Vagina (tissue), 2 donors: ENCODE measurements around the gene ABCC6. TPM values are rescaled to one million over a fixed set of nuclear protein-coding genes. Genes with fewer than 3 reads are reported as not detected.
"Not testable (repeated sequence)": the region's sequence is repeated elsewhere in the genome, so short reads cannot be mapped to it uniquely, and the experiment has no call there.

ENCODE experiments used
- DNase-seq, 2 donors: peaks; one replicate each; pipeline ENCODE4 v3.0.0-alpha.2; 2017; ENCODE audit errors: extremely low spot score in 2 of 2
- H3K27ac ChIP-seq: fragments of 200-600 bp; sonication (generic); one replicate; pipeline ENCODE4 v1.5.1; 2019
- H3K27me3 ChIP-seq: fragments of 200-600 bp; sonication (generic); one replicate; pipeline ENCODE4 v1.5.1; 2019
- H3K36me3 ChIP-seq, 2 donors: fragments of 200-600 bp; sonication (generic); one replicate each; pipeline ENCODE4 v1.5.1; 2017 to 2019
- H3K4me1 ChIP-seq: fragments of 200-600 bp; sonication (generic); one replicate; pipeline ENCODE4 v1.5.1; 2019
- H3K4me3 ChIP-seq, 2 donors: fragments of 200-600 bp; sonication (generic); 1 replicate in 1 of 2; 2 replicates in 1 of 2; pipeline ENCODE4 v1.5.1; 2016 to 2019
- H3K9me3 ChIP-seq: fragments of 200-600 bp; sonication (generic); one replicate; pipeline ENCODE4 v1.5.1; 2019
- CTCF ChIP-seq, 3 experiments: fragments of 450-650 bp in 2 of 3; fragments of 200-600 bp in 1 of 3; sonication (generic) in 1 of 3; IDR thresholded peaks; one replicate each; pipeline ENCODE4 v1.5.1; 2017 to 2019; ENCODE audit warnings: antibody characterized with exemption in 3 of 3, mild to moderate bottlenecking in 2 of 3, moderate library complexity in 2 of 3
- POLR2A ChIP-seq, 2 donors: fragments of 450-650 bp; IDR thresholded peaks; one replicate each; pipeline ENCODE4 v1.6.1; 2017; ENCODE audit warnings: antibody characterized with exemption in 2 of 2, mild to moderate bottlenecking in 2 of 2, moderate library complexity in 2 of 2
- POLR2AphosphoS5 ChIP-seq, 2 donors: sonication (generic); formaldehyde crosslinking; IDR thresholded peaks; one replicate each; pipeline ENCODE4 v1.9.0; 2017; ENCODE audit warnings: antibody characterized with exemption in 2 of 2, mild to moderate bottlenecking in 2 of 2, low read depth in 1 of 2; ENCODE audit not compliant: insufficient read depth in 1 of 2
- intact Hi-C: fragments of 100-400 bp; cut with DNase I; formaldehyde crosslinking; loops from one replicate; pipeline ENCODE4 v1.15.1; 2023
- total RNA-seq: library from RNA; depleted of rRNA; stranded (reverse); fragments of >200 nt; gene quantifications from one replicate; pipeline ENCODE4 v1.2.3, GENCODE V29; 2016

ABCC6 gene
- total RNA-seq, 1 donor from 2014 or later: 0.49 TPM

- H3K4me1 ChIP-seq: peaks cover 6% of the 10 kb centered on the region
- H3K4me3 ChIP-seq: no peak overlapping the region
- no peaks in the 10 kb centered on the region for H3K27me3 ChIP-seq
- intact Hi-C loops: no loop called here
- DNase-seq: no peak
- H3K36me3 ChIP-seq: no peaks in the 10 kb centered on the region
- H3K27ac ChIP-seq: no peak overlapping the region
- no peaks in the 10 kb centered on the region for H3K9me3 ChIP-seq
- TF ChIP-seq POLR2A (IDR thresholded peaks at IDR 0.05) (no peak), POLR2AphosphoS5 (IDR thresholded peaks at IDR 0.05; ENCODE audit: insufficient read depth in 1 of 2, low read depth in 1 of 2) (no peak), CTCF (IDR thresholded peaks at IDR 0.05) (no peak)
Measured at GRCh38 chr16:16155234-16155633, 68.1 kb downstream of the ABCC6 start.

- Histone ChIP-seq H3K4me1 (peaks cover 14% of the 10 kb centered on the region), H3K36me3 (no peaks in the 10 kb centered on the region), H3K27me3 (no peaks in the 10 kb centered on the region), H3K4me3 (no peak overlapping the region), H3K9me3 (no peaks in the 10 kb centered on the region), H3K27ac (no peak overlapping the region)
- TF ChIP-seq CTCF (IDR thresholded peaks at IDR 0.05) (no peak), POLR2AphosphoS5 (IDR thresholded peaks at IDR 0.05; ENCODE audit: insufficient read depth in 1 of 2, low read depth in 1 of 2) (no peak), POLR2A (IDR thresholded peaks at IDR 0.05) (no peak)
- DNase-seq: no peak
- intact Hi-C loops: no loop called here
Measured at GRCh38 chr16:16154281-16154951, 68.9 kb downstream of the ABCC6 start.

GRCh38 chr16:16153000-16153399 is 70.3 kb downstream of the ABCC6 start:
- H3K36me3 ChIP-seq, H3K27me3 ChIP-seq, H3K27ac ChIP-seq, H3K9me3 ChIP-seq, intact Hi-C loops, H3K4me3 ChIP-seq, DNase-seq: not testable (repeated sequence)
- H3K4me1 ChIP-seq: peaks cover 16% of the 10 kb centered on the region

- no peaks in the 10 kb centered on the region for H3K36me3 ChIP-seq
- no peak overlapping the region for H3K4me3 ChIP-seq
- intact Hi-C loops: no loop called here
- no peaks in the 10 kb centered on the region for H3K27me3 ChIP-seq
- H3K27ac ChIP-seq: no peak overlapping the region
- peaks cover 16% of the 10 kb centered on the region for H3K4me1 ChIP-seq
- TF ChIP-seq POLR2A (IDR thresholded peaks at IDR 0.05) (no peak), POLR2AphosphoS5 (IDR thresholded peaks at IDR 0.05; ENCODE audit: insufficient read depth in 1 of 2, low read depth in 1 of 2) (no peak), CTCF (IDR thresholded peaks at IDR 0.05) (no peak)
- H3K9me3 ChIP-seq: no peaks in the 10 kb centered on the region
- no peak for DNase-seq
Measured at GRCh38 chr16:16151315-16151714, 72.0 kb downstream of the ABCC6 start.

GRCh38 chr16:16150878-16151152 is 72.5 kb downstream of the ABCC6 start:
- H3K9me3 ChIP-seq: no peaks in the 10 kb centered on the region
- intact Hi-C loops: no loop called here
- no peak for TF ChIP-seq POLR2AphosphoS5 (IDR thresholded peaks at IDR 0.05; ENCODE audit: insufficient read depth in 1 of 2, low read depth in 1 of 2)
- no peak for TF ChIP-seq CTCF (IDR thresholded peaks at IDR 0.05)
- TF ChIP-seq POLR2A (IDR thresholded peaks at IDR 0.05): no peak
- no peak overlapping the region for H3K27ac ChIP-seq
- no peaks in the 10 kb centered on the region for H3K27me3 ChIP-seq
- peaks cover 16% of the 10 kb centered on the region for H3K4me1 ChIP-seq
- H3K36me3 ChIP-seq: no peaks in the 10 kb centered on the region
- no peak for DNase-seq
- no peak overlapping the region for H3K4me3 ChIP-seq
